GM12801 (cell line): ENCODE data around the gene POLD4.

Experiments
- CTCF ChIP-seq: IDR thresholded peaks from one replicate; pipeline ENCODE4 v1.5.1; 2011; ENCODE audit warnings: control low read depth; ENCODE audit not compliant: insufficient read length; ENCODE audit errors: extremely low read depth

POLD4 gene

DNA sequence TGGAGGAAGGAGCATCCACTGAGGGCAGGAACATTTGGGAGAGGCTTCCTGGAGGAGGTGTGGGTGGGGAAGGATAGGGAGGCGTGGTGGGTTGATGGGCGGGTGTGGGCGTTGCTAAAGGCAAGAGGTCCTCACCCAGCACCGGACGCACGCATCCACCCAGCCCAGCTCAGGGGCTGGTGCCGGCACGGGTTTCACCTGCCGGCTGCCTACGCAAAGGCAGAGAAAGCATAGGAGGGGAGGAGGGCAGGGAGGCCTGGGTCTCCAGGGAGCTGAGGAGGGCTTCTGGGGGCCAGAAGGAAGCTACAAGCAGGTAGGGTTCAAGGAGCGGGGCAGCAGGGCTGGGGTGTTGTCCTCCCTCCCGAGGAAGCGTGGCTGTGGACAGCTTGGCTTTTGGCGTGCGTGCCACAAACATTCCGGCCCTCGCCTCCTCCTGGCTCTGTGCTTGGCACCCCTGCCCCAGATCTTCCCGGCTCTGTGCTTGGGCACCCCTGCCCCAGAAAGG lies 42.2 kb downstream of the POLD4 start:
- no peak for TF ChIP-seq CTCF

DNA sequence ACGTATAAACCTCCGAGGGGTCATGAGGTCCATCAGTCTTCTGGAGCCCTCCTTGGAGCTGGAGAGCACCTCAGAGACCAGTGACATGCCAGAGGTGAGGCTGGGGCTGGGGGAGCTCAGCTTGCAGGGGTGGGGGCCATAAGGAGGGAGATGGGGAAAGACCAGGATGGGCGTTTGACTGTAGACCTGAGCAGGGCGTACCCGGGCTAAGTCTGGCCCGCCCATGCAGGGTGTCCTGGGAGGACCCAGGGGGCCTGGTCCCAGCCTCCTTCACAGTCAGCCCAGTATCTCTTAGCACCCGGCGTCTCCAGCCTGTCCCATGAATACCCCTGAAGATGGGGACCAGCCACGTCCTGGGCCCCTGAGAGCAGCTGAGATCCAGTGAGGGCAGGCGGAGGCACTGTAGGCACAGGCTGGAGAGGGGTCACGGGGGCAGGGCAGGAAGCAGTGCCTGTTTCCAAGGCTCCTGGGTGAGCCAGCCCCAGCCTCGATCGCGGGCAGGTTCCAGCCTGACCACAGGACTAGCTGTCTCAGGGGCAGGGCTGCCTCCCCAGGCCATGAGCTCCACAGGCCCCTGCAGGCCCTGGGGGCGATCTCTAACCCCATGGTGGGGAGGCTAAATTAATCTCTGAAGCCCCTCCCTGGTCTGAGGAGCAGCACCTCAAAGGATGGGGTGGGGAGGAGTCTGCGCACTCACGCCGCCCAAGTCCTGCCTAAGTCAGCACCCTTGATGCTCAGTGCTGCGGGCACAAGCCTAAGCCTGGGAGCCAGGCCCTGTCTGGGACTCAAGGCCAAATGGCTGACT lies 42.9 kb downstream of the POLD4 start:
- no peak for TF ChIP-seq CTCF

DNA sequence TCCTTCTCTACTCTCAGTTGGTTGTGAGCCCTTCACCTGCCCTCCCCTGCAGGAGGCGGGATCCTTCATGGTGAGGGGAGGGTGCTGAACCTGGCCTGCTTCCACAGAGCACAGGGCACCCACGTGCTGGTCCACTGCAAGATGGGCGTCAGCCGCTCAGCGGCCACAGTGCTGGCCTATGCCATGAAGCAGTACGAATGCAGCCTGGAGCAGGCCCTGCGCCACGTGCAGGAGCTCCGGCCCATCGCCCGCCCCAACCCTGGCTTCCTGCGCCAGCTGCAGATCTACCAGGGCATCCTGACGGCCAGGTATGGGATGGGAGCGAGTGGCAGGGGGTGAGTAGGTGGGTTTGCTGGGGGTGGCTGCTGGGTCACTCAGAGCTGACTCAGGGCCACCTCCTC lies 43.7 kb downstream of the POLD4 start:
- no peak for TF ChIP-seq CTCF

GRCh38 chr11:67309166-67309565 lies 44.2 kb downstream of the POLD4 start:
- TF ChIP-seq CTCF = no peak

DNA sequence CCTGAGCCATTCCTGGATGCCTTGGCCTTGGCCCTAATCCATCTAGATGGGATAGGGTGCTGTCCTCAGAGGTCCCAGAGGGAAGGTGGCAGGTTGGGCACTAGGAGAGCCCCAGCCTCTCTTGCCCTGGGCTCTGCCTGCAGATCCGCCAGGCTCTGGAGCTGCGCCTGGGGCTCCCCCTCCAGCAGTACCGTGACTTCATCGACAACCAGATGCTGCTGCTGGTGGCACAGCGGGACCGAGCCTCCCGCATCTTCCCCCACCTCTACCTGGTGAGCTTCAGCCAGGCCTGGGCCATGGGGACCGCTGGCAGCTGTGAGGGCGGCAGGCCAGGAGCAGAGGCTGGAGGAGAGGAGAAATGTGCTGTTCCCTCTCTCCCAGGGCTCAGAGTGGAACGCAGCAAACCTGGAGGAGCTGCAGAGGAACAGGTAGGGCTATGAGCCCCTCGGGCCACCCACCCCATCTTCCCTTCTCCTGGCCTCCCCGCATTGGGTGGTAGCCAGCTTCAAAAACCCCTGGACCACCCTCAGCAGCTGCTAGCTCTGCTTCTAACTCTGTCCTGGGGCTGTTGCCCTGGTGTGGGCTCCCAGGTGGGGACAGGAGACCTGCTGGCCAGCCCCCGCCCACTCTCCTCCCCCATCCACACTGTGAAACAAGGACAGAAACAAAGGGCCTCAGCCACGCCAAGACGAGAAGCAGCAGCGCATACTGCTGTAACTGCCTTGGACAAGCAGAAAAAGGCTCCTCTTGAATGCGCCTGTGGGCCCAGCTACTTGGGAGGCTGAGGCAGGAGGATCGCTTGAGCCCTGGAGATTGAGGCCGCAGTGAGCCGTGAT lies 45.1 kb downstream of the POLD4 start:
- no peak for TF ChIP-seq CTCF

GRCh38 chr11:67307545-67308001 lies 45.8 kb downstream of the POLD4 start:
- TF ChIP-seq CTCF = no peak

GRCh38 chr11:67306769-67307544 lies 46.4 kb downstream of the POLD4 start:
- TF ChIP-seq CTCF = no peak
